HepG2 (cell line): ENCODE data around the gene ODAM.

Experiments used
- DZIP1 ChIP-seq: sonication (generic); formaldehyde crosslinking; IDR thresholded peaks from 2 replicates; pipeline ENCODE4 v1.5.0; 2020; ENCODE audit warnings: mild to moderate bottlenecking, missing genetic modification reagents
- ZFX ChIP-seq: sonication (generic); formaldehyde crosslinking; IDR thresholded peaks from 2 replicates; pipeline ENCODE4 v1.4.0; 2020; ENCODE audit warnings: mild to moderate bottlenecking, low read depth, missing genetic modification reagents, moderate library complexity

DNA sequence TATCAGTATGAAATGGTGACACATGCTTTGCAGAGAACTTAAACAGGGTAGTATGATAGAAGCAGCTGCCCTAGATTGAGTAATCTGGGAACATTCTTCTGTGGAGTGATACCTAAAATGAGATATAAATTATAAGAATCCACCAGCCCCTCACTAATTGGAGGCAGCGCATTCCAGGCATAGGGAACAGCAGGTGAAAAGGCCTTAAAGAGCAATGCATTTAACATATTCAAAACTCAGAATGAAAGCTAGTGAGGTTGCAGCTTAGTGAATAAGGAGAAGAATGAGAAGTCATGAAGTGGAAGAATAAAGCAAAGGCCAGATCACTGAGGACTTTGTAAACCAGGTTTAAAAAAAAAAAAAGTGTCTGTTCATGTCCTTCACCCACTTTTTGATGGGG lies 4.9 kb upstream of the ODAM start:
- TF ChIP-seq ZFX (CRISPR knock-in tag): no peak
- no peak for TF ChIP-seq DZIP1 (CRISPR knock-in tag)
